Fibroblast of gingiva (primary cell): Measurements from ENCODE around the gene LRRC3.
"Not testable (repeated sequence)": the region's sequence is repeated elsewhere in the genome, so short reads cannot be mapped to it uniquely, and the experiment has no call there.

Source experiments
- DNase-seq: peaks from one replicate; pipeline ENCODE4 v3.0.0-alpha.2; 2011; ENCODE audit warnings: low read depth

Gene LRRC3

GRCh38 chr21:44497703-44498126 is 42.4 kb downstream of the LRRC3 start:
- peak; percentile 26 for DNase-seq

- no peak for DNase-seq
Measured at GRCh38 chr21:44498280-44499210, 43.2 kb downstream of the LRRC3 start.

DNA sequence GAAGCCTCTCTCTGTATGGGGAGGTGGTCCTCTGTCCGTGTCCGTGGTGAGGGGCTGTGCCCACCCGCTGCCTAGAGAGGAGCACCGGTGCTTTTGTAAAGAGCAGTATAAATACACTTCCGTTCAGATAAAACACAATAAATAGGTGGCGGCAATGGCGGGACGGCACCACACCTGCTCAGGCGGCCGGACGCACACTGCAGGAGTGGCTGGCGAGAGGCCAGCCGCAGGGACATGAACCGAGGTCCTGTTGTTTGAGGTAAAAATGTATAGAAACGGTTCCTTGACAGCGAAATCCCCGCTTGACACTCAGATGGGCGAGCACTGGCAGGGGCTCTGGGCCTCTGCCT is 43.9 kb downstream of the LRRC3 start:
- no peak for DNase-seq

DNA sequence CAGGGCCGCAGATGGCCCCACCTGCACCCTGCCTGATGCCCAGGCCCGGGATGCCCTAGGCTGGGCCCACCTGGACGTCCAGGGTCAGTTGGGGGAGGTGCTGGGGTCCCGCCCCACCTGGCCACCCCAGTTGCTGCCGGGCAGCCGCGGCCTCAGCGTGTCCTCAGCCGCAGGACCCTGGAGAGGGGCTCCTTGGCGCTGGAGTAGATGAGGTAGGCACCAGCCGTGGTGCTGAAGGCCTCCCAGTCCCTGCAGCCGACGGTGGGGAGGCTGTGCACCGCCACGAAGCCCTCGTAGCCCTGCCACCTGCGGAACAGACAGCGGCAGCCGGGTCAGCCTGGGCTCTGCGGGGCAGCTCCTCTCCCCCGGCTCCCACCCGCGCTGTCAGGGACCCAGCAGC is 44.3 kb downstream of the LRRC3 start:
- no peak for DNase-seq

DNA sequence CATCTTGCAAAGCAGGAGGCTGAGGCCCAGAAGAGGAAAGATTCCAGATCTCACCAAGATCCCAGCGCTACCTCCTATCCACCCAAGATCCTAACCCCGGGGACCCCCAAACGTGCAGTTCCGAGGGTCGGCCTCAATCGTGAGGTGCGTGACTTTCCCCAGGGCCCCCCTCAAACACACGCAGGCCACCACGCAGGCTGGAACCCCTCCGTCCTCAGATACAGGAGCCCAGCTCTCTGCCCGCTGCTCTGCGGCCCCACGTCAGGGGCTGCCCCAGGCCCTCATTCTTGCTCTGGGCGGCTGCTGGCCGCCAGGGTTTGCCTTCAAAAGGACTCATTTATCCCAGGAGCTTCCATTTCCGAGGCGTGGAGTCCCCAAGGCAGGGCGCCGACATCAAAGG is 44.8 kb downstream of the LRRC3 start:
- no peak for DNase-seq

- DNase-seq = no peak
Measured at GRCh38 chr21:44502171-44502958, 47.1 kb downstream of the LRRC3 start.

DNA sequence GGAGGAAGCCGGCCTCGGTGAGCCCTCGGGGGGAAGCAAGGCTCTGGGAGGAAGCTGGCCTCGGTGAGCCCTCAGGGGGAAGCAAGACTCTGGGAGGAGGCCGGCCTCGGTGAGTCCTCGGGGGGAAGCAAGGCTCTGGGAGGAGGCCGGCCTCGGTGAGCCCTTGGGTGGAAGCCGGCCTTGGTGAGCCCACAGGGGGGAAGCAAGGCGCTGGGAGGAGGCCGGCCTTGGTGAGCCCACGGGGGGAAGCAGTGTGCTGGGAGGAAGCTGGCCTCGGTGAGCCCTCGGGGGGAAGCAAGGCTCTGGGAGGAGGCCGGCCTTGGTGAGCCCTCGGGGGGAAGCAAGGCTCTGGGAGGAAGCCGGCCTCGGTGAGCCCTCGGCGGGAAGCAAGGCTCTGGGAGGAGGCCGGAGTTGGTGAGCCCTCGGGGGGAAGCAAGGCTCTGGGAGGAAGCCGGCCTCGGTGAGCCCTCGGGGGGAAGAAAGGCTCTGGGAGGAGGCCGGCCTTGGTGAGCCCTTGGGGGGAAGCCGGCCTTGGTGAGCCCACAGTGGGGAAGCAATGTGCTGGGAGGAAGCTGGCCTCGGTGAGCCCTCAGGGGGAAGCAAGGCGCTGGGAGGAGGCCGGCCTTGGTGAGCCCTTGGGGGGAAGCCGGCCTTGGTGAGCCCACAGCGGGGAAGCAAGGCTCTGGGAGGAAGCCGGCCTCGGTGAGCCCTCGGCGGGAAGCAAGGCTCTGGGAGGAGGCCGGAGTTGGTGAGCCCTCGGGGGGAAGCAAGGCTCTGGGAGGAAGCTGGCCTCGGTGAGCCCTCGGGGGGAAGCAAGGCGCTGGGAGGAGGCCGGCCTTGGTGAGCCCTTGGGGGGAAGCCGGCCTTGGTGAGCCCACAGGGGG is 47.9 kb downstream of the LRRC3 start:
- not testable (repeated sequence) for DNase-seq

DNA sequence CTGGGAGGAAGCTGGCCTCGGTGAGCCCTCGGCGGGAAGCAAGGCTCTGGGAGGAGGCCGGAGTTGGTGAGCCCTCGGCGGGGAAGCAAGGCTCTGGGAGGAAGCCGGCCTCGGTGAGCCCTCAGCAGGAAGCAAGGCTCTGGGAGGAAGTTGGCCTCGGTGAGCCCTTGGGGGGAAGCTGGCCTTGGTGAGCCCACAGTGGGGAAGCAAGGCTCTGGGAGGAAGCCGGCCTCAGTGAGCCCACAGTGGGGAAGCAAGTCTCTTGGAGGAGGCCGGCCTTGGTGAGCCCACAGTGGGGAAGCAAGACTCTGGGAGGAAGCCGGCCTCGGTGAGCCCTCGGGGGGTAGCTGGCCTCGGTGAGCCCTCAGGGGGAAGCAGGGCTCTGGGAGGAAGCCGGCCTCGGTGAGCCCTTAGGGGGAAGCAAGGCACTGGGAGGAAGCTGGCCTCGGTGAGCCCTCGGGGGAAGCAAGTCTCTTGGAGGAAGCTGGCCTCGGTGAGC is 48.6 kb downstream of the LRRC3 start:
- no peak for DNase-seq

DNA sequence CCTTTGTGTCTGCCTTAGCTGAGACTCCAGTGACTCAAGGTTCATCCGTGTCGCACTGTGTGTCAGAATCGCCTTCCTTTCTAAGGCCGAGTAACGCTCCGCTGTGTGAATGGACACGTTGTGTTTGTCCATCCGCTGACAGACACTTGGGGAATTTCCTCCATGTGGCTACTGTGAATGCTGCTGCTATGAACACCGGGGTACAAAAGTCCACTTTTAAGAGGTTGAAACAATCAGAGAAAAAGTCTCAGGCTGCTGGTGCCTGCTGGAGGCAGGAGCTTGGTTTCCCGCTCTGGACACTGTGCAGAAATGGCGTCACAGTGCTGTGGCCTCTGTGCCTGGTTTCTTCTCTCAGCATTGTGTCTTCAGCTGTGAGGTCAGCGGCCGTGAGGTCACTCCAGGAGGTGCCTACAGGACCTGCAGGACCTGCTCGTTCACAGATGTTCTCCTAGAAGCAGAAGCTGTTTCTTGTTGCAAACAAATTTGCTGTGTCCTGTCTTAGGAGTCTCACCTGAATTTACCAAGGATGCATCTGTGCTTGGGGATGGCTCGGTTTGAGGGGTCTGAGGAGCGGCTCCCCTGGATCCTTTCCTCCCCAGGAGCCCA is 50.5 kb downstream of the LRRC3 start:
- no peak for DNase-seq

DNA sequence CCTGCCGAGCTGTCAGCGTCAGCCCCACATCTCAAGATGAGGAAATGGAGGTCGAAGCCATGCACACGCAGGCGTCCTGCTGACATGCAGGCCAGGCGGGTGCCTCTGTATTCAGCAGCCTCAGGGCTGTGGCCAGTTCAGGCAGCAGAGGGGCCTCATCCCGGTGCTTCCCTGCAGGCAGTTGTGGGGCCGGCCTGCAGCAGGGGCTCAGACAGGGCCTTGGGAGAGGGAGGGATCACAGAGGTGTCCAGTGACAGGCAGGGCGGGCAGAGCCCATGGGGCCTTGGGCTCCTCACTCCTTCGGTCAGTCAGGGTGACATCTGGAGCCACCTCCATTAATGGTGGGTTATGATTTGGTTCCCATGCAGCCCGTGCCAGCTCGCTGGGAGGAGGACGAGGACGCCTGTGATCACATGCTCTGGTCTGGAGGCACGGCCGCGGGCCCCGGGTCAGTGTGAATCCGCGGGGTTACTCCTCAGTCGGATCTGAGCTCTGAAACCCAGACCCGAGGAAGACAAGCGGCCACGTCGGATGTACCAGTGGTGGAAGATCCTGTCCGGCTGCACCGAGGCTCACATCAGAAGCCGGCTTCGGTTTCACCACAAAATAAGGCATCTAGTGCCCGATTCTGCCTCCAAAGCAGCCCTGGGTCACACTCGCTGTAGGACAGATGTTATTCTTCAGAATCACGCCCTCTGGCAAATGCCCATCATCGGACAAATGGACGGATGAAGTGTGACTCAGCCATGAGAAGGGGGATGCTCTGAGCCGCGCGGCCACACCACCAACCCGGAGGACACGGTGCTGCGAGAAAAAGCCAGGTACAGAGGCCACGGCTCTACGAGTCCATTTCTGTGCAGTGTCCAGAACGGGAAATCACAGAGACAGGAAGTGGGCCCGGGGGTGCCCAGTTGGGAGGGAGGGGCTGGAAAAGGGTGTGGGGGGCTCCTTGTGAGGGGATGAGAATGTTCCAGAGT is 51.3 kb downstream of the LRRC3 start:
- DNase-seq = no peak

- DNase-seq = no peak
Measured at GRCh38 chr21:44507673-44508425, 52.5 kb downstream of the LRRC3 start.

DNA sequence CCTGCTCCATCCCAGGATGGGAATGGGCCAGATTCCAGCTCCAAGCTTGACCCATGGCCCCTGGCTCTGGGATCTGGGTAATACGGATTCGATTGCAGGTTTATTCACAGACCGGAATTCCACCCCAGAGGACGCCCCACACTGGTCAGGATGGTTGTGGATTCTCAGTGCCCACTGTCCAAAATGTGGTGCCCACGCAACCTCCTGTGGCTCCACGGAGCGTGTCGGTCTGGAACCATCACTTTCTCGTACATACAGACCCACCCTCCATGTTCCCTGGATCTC is 53.1 kb downstream of the LRRC3 start:
- no peak for DNase-seq

DNA sequence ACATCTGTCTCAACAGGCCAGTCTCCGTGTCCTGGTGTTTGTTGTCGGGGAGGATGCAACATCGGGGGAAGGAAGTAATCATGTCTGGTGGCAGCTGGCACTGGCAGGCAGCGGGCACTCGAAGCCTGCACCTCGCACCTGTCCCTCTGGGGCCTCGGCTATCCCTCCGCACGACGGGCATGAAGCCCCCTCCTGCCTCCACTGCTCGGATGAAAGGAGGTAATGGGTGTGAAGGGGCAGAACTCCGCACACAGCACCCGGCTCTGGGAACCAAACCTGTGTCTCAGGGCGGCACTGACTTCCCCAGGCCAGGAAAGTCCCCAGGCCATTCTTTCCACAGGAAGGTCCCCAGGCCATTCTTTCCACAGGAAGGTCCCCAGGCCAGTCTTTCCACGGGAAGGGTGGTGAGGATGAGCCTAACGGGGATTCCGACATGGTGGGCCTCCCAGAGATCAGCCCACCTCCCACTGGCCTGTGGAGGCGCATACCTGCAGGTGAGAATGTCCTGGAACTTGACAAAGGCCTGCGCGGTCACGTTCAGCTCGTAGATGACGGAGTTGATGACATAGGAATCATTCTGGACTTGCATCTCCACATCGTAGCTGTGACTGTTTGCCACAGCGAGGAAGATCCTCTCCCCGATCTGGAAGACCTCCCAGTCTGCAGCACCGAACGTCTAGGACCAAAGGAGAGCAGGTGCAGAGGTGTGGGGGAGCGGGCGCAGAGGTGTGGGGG is 53.6 kb downstream of the LRRC3 start:
- DNase-seq = no peak

DNA sequence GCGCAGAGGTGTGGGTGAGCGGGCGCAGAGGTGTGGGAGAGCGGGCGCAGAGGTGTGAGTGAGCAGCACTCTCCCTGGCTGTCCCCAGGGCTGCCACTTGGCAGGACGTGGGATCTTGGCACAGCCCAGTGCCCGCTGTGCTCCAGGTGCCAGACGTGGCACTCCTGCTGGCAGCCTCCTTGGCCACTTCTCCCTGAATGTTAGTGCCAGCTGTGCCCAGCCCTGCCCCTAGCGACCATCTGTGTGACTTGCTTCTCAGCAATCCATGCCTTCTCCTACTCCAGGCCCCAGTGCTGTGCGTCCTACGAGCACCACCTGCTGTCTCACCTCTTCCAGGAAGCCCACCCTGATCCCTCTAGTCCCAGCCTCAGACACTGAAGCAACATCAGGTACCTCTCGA is 54.2 kb downstream of the LRRC3 start:
- DNase-seq = no peak

DNA sequence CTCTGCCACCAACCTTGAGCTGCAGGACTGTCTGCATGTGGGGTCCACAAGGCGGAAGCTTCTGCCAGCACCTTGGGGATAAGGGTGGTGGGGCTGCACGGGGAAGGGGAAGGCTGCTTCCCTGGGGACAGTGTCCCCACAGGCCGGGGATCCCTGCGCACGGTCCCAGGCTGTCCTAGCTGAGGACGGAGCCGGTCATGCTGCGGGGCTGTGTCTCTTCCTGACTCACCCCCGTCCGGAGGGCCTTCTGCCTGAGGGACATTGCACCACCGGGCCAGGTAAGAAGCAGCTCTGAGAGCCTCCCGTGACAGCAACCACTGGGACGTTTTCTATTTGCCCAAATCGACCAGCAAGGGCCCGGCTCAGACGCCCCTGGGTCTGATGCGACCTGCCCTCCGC is 54.8 kb downstream of the LRRC3 start:
- no peak for DNase-seq

DNA sequence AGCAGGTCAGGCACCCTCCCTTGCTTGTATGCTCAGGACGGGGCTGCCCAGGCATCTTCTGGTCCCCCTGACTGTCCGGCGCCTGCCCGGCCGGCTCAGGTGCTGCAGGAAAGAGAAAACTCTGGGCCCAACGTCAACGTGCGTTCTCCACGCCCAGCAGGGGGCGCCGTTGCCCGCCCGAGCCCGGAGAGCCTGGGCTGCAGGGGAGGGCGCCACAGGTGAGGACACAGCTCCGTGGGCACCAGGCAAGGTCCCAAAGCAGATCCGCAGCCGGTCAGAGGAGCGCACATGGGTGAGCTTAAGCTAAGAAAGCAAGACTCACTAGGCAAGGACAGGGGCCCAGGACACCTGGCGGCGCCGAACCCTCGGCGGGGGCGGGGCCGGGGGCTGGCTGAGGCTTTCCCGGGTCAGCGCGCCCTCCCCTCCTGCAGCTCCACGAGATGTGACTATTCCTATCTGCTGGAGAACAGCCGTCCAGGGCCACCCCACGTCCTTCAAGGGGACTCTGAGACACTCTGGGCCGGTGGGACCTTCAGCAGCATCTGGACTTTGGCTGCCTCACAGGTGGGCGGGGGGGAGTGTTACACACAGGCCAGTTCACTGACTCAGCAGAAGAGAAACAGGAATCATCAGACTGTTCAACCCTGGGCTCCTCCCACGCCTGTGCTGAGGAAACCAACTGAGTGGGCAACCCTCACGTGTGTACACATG is 55.4 kb downstream of the LRRC3 start:
- DNase-seq = no peak

DNA sequence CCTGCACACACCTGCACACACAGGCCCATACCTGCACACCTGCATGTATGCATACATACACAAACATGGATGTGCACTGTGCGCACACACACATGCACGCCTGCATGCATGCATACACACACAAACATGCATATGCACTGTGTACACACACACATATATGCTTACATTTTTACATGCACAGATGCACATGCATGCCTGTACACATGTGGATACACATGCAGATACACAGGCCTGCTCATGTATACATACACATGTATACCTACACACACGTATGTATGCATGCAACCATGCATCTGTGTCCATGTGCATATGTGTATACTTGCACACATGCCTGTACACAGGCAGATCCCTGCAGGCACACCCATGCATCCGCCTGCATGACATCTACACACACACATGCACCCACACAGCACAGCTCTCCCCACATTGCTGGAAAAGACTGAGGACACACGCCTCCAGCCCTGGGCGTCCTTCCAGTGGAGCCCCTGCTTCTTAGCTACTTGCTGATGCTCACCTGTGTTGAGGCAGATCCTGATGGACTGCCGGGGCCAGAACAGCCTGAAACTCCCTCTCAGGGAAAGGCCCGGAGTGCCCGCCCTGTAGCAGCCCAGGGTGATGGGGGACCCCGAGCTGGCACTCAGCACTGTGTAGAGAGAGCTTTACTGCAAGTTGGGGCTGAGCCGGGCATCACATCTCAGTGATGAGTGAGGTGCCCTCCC is 56.1 kb downstream of the LRRC3 start:
- DNase-seq = no peak
